ENCODE data around the gene HOXB3.

DNA sequence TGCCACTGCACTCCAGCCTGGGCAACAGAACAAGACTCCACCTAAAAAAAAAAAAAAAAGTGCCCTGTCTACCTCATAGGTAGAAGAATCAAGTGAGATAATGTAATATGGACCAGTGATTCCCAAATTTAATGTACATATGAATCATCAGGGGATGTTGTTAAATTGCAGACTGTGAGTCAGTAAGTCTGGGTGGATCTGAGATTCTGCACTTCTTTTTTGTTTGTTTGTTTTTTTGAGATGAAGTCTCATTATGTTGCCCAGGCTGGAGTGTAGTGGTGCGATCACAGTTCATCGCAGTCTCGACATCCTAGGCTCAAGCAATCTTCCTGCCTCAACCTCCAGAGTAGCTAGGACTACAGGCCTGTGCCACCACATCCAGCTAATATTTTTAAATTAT, 90.8 kb downstream of the HOXB3 start:
- no peak for TF ChIP-seq EZH2 (IDR thresholded peaks at IDR 0.05; ENCODE audit: low read length)
- TF ChIP-seq, protein P1, sequence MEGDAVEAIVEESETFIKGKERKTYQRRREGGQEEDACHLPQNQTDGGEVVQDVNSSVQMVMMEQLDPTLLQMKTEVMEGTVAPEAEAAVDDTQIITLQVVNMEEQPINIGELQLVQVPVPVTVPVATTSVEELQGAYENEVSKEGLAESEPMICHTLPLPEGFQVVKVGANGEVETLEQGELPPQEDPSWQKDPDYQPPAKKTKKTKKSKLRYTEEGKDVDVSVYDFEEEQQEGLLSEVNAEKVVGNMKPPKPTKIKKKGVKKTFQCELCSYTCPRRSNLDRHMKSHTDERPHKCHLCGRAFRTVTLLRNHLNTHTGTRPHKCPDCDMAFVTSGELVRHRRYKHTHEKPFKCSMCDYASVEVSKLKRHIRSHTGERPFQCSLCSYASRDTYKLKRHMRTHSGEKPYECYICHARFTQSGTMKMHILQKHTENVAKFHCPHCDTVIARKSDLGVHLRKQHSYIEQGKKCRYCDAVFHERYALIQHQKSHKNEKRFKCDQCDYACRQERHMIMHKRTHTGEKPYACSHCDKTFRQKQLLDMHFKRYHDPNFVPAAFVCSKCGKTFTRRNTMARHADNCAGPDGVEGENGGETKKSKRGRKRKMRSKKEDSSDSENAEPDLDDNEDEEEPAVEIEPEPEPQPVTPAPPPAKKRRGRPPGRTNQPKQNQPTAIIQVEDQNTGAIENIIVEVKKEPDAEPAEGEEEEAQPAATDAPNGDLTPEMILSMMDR (optimal IDR thresholded peaks at IDR 0.05 in 1 of 3, IDR thresholded peaks at IDR 0.05 in 1 of 3, conservative IDR thresholded peaks at IDR 0.05 in 1 of 3; ENCODE audit: extremely low read depth in 1 of 3, insufficient read depth in 2 of 3, low read length in 3 of 3), result no peak
